ENCODE measurements around the gene PREP. TPM values are rescaled to one million over a fixed set of nuclear protein-coding genes. Genes with fewer than 3 reads are reported as not detected.

Gene PREP
- polyA plus RNA-seq, 3 donors: 29.0 to 36.0 (median 34.5) TPM

- no peak for DNase-seq (ENCODE audit: extremely low read depth in 1 of 11, low read depth in 9 of 11, low spot score in 4 of 11)
Observed at GRCh38 chr6:105321728-105322127, 81.2 kb downstream of the PREP start.

GRCh38 chr6:105321207-105321606 lies 81.7 kb downstream of the PREP start:
- DNase-seq (ENCODE audit: extremely low read depth in 1 of 11, low read depth in 9 of 11, low spot score in 4 of 11): no peak

GRCh38 chr6:105320765-105321164 lies 82.1 kb downstream of the PREP start:
- DNase-seq (ENCODE audit: extremely low read depth in 1 of 11, low read depth in 9 of 11, low spot score in 4 of 11): no peak

- DNase-seq (ENCODE audit: extremely low read depth in 1 of 11, low read depth in 9 of 11, low spot score in 4 of 11): no peak
Observed at GRCh38 chr6:105320271-105320670, 82.6 kb downstream of the PREP start.

- DNase-seq (ENCODE audit: extremely low read depth in 1 of 11, low read depth in 9 of 11, low spot score in 4 of 11): no peak
Observed at GRCh38 chr6:105319331-105319730, 83.6 kb downstream of the PREP start.

- no peak for DNase-seq (ENCODE audit: extremely low read depth in 1 of 11, low read depth in 9 of 11, low spot score in 4 of 11)
Observed at GRCh38 chr6:105318660-105319059, 84.2 kb downstream of the PREP start.

- DNase-seq (ENCODE audit: extremely low read depth in 1 of 11, low read depth in 9 of 11, low spot score in 4 of 11): no peak
Observed at GRCh38 chr6:105317607-105318533, 85.0 kb downstream of the PREP start.

- no peak for DNase-seq (ENCODE audit: extremely low read depth in 1 of 11, low read depth in 9 of 11, low spot score in 4 of 11)
Observed at GRCh38 chr6:105313211-105313610, 89.7 kb downstream of the PREP start.

GRCh38 chr6:105310947-105311346 lies 91.9 kb downstream of the PREP start:
- DNase-seq (ENCODE audit: extremely low read depth in 1 of 11, low read depth in 9 of 11, low spot score in 4 of 11): no peak

- no peak for DNase-seq (ENCODE audit: extremely low read depth in 1 of 11, low read depth in 9 of 11, low spot score in 4 of 11)
Observed at GRCh38 chr6:105310371-105310770, 92.5 kb downstream of the PREP start.

GRCh38 chr6:105308840-105309239 lies 94.0 kb downstream of the PREP start:
- DNase-seq (ENCODE audit: extremely low read depth in 1 of 11, low read depth in 9 of 11, low spot score in 4 of 11): no peak

- DNase-seq (ENCODE audit: extremely low read depth in 1 of 11, low read depth in 9 of 11, low spot score in 4 of 11): no peak
Observed at GRCh38 chr6:105305521-105305920, 97.4 kb downstream of the PREP start.

GRCh38 chr6:105304825-105305224 lies 98.1 kb downstream of the PREP start:
- no peak for DNase-seq (ENCODE audit: extremely low read depth in 1 of 11, low read depth in 9 of 11, low spot score in 4 of 11)

- no peak for DNase-seq (ENCODE audit: extremely low read depth in 1 of 11, low read depth in 9 of 11, low spot score in 4 of 11)
Observed at GRCh38 chr6:105304366-105304765, 98.5 kb downstream of the PREP start.

- no peak for DNase-seq (ENCODE audit: extremely low read depth in 1 of 11, low read depth in 9 of 11, low spot score in 4 of 11)
Observed at GRCh38 chr6:105302617-105303128, 100.2 kb downstream of the PREP start.

GRCh38 chr6:105301756-105302616 lies 100.9 kb downstream of the PREP start:
- DNase-seq (ENCODE audit: extremely low read depth in 1 of 11, low read depth in 9 of 11, low spot score in 4 of 11): peak in 1 of 11 donors; percentile 23

- peak in 1 of 11 donors; percentile 16 for DNase-seq (ENCODE audit: extremely low read depth in 1 of 11, low read depth in 9 of 11, low spot score in 4 of 11)
Observed at GRCh38 chr6:105301072-105301503, 101.8 kb downstream of the PREP start.

- no peak for DNase-seq (ENCODE audit: extremely low read depth in 1 of 11, low read depth in 9 of 11, low spot score in 4 of 11)
Observed at GRCh38 chr6:105300090-105300489, 102.8 kb downstream of the PREP start.

GRCh38 chr6:105294129-105294528 lies 108.8 kb downstream of the PREP start:
- DNase-seq (ENCODE audit: extremely low read depth in 1 of 11, low read depth in 9 of 11, low spot score in 4 of 11): no peak
